Fibroblast of lung (primary cell): ENCODE data around the gene SYT11. TPM values are rescaled to one million over a fixed set of nuclear protein-coding genes. Genes with fewer than 3 reads are reported as not detected.

Experiments used
- DNase-seq, 2 donors: peaks; one replicate each; pipeline versions ENCODE4 v3.0.0 to v3.0.0-alpha.2; 2010; ENCODE audit warnings: low read depth in 2 of 2
- H2AFZ ChIP-seq: 2 replicates; pipeline ENCODE4 v1.5.1; 2012; ENCODE audit warnings: low read length, control low read depth, inconsistent platforms
- H3K27ac ChIP-seq: 2 replicates; pipeline ENCODE4 v1.5.1; 2011; ENCODE audit warnings: low read length, control low read depth; ENCODE audit not compliant: insufficient read depth
- H3K27me3 ChIP-seq: 2 replicates; pipeline ENCODE4 v1.5.1; 2011; ENCODE audit warnings: mild to moderate bottlenecking, low read length; ENCODE audit not compliant: control insufficient read depth, insufficient read depth
- H3K36me3 ChIP-seq: 2 replicates; pipeline ENCODE4 v1.5.1; 2011; ENCODE audit warnings: low read length; ENCODE audit not compliant: control insufficient read depth, insufficient read depth
- H3K4me1 ChIP-seq: 2 replicates; pipeline ENCODE4 v1.5.1; 2011; ENCODE audit warnings: low read length; ENCODE audit not compliant: control insufficient read depth, insufficient read depth; ENCODE audit errors: extremely low read depth
- H3K4me2 ChIP-seq: 2 replicates; pipeline ENCODE4 v1.5.1; 2011; ENCODE audit warnings: low read length, control low read depth; ENCODE audit not compliant: insufficient read depth; ENCODE audit errors: extremely low read depth
- H3K4me3 ChIP-seq, 4 experiments: fragments of 200-600 bp in 1 of 4; sonication (generic) in 1 of 4; replicated peaks in 1 of 4; 2 replicates each; pipeline ENCODE4 v1.5.1; 2011 to 2016; ENCODE audit warnings: low read length in 4 of 4, low read depth in 3 of 4, mild to moderate bottlenecking in 3 of 4, control low read depth in 2 of 4, inconsistent platforms in 1 of 4, mixed read lengths in 1 of 4; ENCODE audit not compliant: insufficient read depth in 1 of 4; ENCODE audit errors: control extremely low read depth in 1 of 4
- H3K79me2 ChIP-seq: 2 replicates; pipeline ENCODE4 v1.5.1; 2012; ENCODE audit warnings: mild to moderate bottlenecking, low read length, inconsistent platforms; ENCODE audit not compliant: control insufficient read depth, insufficient read depth
- H3K9ac ChIP-seq: 2 replicates; pipeline ENCODE4 v1.5.1; 2011; ENCODE audit warnings: mild to moderate bottlenecking, low read length, control low read depth; ENCODE audit not compliant: insufficient read depth
- H3K9me3 ChIP-seq: 2 replicates; pipeline ENCODE4 v1.5.1; 2012; ENCODE audit warnings: low read depth, low read length; ENCODE audit not compliant: control insufficient read depth, insufficient read depth
- H4K20me1 ChIP-seq: 2 replicates; pipeline ENCODE4 v1.5.1; 2011; ENCODE audit warnings: low read length; ENCODE audit not compliant: control insufficient read depth, insufficient read depth; ENCODE audit errors: extremely low read depth
- EZH2 ChIP-seq: IDR thresholded peaks from 2 replicates; pipeline ENCODE4 v1.5.1; 2012; ENCODE audit warnings: low read length, control low read depth, mild to moderate bottlenecking; ENCODE audit errors: missing control alignments
- polyA plus RNA-seq, 2 donors: library from polyadenylated mRNA; depleted of rRNA in 1 of 2; stranded (reverse) in 1 of 2; unstranded in 1 of 2; fragments of >200 nt; gene quantifications; 2 replicates each; pipeline ENCODE4 v1.2.1, GENCODE V29; 2011 to 2012; ENCODE audit warnings: missing spikeins in 1 of 2
- total RNA-seq: library from RNA; depleted of rRNA; stranded (reverse); fragments of >200 nt; gene quantifications from 2 replicates; pipeline ENCODE4 v1.2.1, GENCODE V29; 2014
- TF ChIP-seq, protein P1 (sequence below), 2 donors: IDR thresholded peaks in 1 of 2; conservative IDR thresholded peaks in 1 of 2; 1 replicate in 1 of 2; 2 replicates in 1 of 2; pipeline ENCODE4 v1.5.1; 2011 to 2012; ENCODE audit warnings: low read length in 2 of 2, control low read depth in 1 of 2, inconsistent platforms in 1 of 2, low read depth in 1 of 2, mild to moderate bottlenecking in 1 of 2

SYT11 gene
- total and polyA plus RNA-seq, 2 donors (not counting 1 experiment from before 2014, with no cell fraction given), result 36.8 to 71.3 TPM

DNA sequence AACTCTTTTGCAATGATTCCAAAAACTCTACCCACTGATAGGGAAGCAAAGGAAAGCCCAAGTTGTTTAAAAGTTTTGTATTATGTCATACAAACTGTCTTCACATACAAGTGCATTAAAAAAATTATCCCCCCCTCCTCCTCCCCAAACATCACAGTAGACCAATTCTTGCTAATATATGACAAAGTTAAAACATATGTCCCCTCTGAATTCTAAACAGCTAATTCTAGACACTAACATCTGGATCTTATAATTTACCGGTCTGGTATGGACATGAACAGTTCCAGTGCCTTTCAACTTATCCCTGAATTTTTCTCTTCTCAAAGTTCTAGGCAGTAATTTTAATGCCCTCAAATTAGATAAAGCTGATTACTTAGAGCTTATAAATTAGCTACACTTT, 38.4 kb downstream of the SYT11 start:
- no peaks in the 10 kb centered on the region for H3K27me3 ChIP-seq
- H3K4me1 ChIP-seq, result peaks cover 10% of the 10 kb centered on the region
- H3K27ac ChIP-seq, result no peak overlapping the region
- H4K20me1 ChIP-seq, result no peaks in the 10 kb centered on the region
- peaks cover 13% of the 10 kb centered on the region for H3K36me3 ChIP-seq
- no peaks in the 10 kb centered on the region for H3K9me3 ChIP-seq
- H2AFZ ChIP-seq, result no peak overlapping the region
- no peak overlapping the region for H3K4me2 ChIP-seq
- DNase-seq, result no peak
- TF ChIP-seq, protein P1, sequence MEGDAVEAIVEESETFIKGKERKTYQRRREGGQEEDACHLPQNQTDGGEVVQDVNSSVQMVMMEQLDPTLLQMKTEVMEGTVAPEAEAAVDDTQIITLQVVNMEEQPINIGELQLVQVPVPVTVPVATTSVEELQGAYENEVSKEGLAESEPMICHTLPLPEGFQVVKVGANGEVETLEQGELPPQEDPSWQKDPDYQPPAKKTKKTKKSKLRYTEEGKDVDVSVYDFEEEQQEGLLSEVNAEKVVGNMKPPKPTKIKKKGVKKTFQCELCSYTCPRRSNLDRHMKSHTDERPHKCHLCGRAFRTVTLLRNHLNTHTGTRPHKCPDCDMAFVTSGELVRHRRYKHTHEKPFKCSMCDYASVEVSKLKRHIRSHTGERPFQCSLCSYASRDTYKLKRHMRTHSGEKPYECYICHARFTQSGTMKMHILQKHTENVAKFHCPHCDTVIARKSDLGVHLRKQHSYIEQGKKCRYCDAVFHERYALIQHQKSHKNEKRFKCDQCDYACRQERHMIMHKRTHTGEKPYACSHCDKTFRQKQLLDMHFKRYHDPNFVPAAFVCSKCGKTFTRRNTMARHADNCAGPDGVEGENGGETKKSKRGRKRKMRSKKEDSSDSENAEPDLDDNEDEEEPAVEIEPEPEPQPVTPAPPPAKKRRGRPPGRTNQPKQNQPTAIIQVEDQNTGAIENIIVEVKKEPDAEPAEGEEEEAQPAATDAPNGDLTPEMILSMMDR (conservative IDR thresholded peaks at IDR 0.05 in 1 of 2, IDR thresholded peaks at IDR 0.05 in 1 of 2; ENCODE audit: low read depth in 1 of 2, low read length in 2 of 2), result no peak
- no peak for TF ChIP-seq EZH2
- H3K9ac ChIP-seq, result no peak overlapping the region
- no peaks in the 10 kb centered on the region for H3K79me2 ChIP-seq
- no peak overlapping the region for H3K4me3 ChIP-seq

DNA sequence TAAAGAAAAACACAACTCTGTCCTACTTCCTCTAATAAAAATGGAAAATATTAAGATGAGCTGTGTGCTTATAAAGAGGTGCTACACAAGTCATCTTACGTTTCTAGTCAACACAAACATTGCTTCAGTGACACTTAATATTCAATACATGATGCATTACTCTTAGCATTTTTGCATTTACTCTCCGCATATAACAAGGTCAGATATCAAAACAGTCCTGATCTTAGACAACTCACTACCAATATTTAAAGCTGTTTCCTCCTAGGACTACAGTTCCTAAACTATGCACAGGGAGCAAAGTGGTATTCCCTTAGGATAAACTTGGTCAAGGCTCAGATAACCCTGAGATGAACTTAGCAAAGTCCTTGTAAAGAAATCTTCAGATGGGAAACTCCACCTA, 39.5 kb downstream of the SYT11 start:
- no peak for DNase-seq
- H3K4me1 ChIP-seq, result peaks cover 1% of the 10 kb centered on the region

DNA sequence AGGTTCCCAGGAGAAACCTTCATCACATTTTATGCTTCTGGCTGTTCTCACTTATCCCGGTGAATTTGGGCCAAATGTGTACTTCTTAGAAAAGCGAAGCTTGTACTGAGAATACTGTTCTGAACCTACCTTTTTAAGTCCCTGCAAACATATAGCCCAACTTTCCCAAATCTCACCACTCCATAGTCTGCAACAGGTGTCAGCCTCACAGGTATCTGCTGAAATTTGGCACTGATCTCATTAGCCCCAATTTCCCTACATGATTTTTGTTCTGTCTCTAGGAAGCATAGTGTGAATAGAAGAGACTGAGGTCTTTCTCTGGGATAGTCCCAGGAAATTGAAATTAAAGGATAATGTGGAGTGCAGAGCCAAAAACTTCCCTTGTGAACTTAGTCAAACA, 40.3 kb downstream of the SYT11 start:
- Histone ChIP-seq H3K9me3 (no peaks in the 10 kb centered on the region), H4K20me1 (no peaks in the 10 kb centered on the region), H3K4me3 (no peak overlapping the region), H3K4me2 (no peak overlapping the region), H3K79me2 (peaks cover 3% of the 10 kb centered on the region), H3K4me1 (no peaks in the 10 kb centered on the region), H3K9ac (no peak overlapping the region), H3K27ac (no peak overlapping the region), H2AFZ (no peak overlapping the region), H3K36me3 (peaks cover 21% of the 10 kb centered on the region), H3K27me3 (no peaks in the 10 kb centered on the region)
- TF ChIP-seq EZH2, result no peak
- TF ChIP-seq, protein P1 (conservative IDR thresholded peaks at IDR 0.05 in 1 of 2, IDR thresholded peaks at IDR 0.05 in 1 of 2; ENCODE audit: low read depth in 1 of 2, low read length in 2 of 2), result no peak
- DNase-seq, result no peak

More for the DNA sequence above, 39.5 kb downstream of the SYT11 start:
- Histone ChIP-seq H3K9me3 (no peaks in the 10 kb centered on the region), H3K4me3 (no peak overlapping the region), H3K27me3 (no peaks in the 10 kb centered on the region), H3K79me2 (no peaks in the 10 kb centered on the region), H3K27ac (no peak overlapping the region), H3K36me3 (peaks cover 13% of the 10 kb centered on the region), H4K20me1 (no peaks in the 10 kb centered on the region), H3K4me2 (no peak overlapping the region), H3K9ac (no peak overlapping the region), H2AFZ (no peak overlapping the region)
- TF ChIP-seq, protein P1 (conservative IDR thresholded peaks at IDR 0.05 in 1 of 2, IDR thresholded peaks at IDR 0.05 in 1 of 2; ENCODE audit: low read depth in 1 of 2, low read length in 2 of 2), result no peak
- TF ChIP-seq EZH2, result no peak
